ENCODE data around the gene RBM47. TPM values are rescaled to one million over a fixed set of nuclear protein-coding genes. Genes with fewer than 3 reads are reported as not detected.

Gene RBM47
- total RNA-seq, 1 experiment from 2014 or later, result 70.3 TPM

- Histone ChIP-seq H3K27me3 (ENCODE audit: insufficient read depth, low read length) (no peaks in the 10 kb centered on the region), H3K56ac (ENCODE audit: insufficient read length, low read depth, low read length) (no peak overlapping the region), H3K9me3 (ENCODE audit: control insufficient read depth, low read depth, low read length) (no peaks in the 10 kb centered on the region), H2AFZ (ENCODE audit: low read length) (no peak overlapping the region), H2BK12ac (ENCODE audit: insufficient read length, low read depth, low read length) (no peak overlapping the region), H2BK15ac (ENCODE audit: low read depth, low read length) (no peak overlapping the region), H3T11ph (ENCODE audit: low read length) (no peak overlapping the region), H4K91ac (ENCODE audit: insufficient read length, low read depth, low read length) (no peak overlapping the region), H4K8ac (replicated peaks; ENCODE audit: insufficient read length, low read depth, low read length) (no peak overlapping the region), H2BK120ac (ENCODE audit: low read depth, low read length, poor library complexity, severe bottlenecking) (no peak overlapping the region), H3K14ac (ENCODE audit: insufficient read depth, low read length) (no peak overlapping the region), H3K79me2 (ENCODE audit: insufficient read depth, low read length) (peaks cover 18% of the 10 kb centered on the region; the same call in 1 of the 2 replicates), H3K27ac (ENCODE audit: insufficient read length, low read depth, low read length) (no peak overlapping the region), H4K20me1 (ENCODE audit: control insufficient read depth, insufficient read depth, insufficient read length) (no peaks in the 10 kb centered on the region), H3K18ac (ENCODE audit: insufficient read length, low read depth, low read length) (no peak overlapping the region), H4K5ac (ENCODE audit: insufficient read length, low read depth, low read length) (no peak overlapping the region), H2BK5ac (ENCODE audit: insufficient read length, low read length) (no peak overlapping the region), H3K9ac (ENCODE audit: extremely low read depth, insufficient read length, low read length) (no peak overlapping the region), H3K23me2 (ENCODE audit: insufficient read length, low read depth, low read length, poor library complexity, severe bottlenecking) (no peaks in the 10 kb centered on the region), H2BK20ac (ENCODE audit: low read depth, low read length, poor library complexity, severe bottlenecking) (no peak overlapping the region), H3K4ac (ENCODE audit: low read depth, low read length) (no peak overlapping the region), H3K4me1 (ENCODE audit: insufficient read depth, low read length) (no peaks in the 10 kb centered on the region; the same call in 1 of the 2 replicates), H3K4me2 (ENCODE audit: insufficient read depth, insufficient read length, low read length) (no peak overlapping the region), H2AK5ac (ENCODE audit: insufficient read length, low read length) (no peak overlapping the region), H3K23ac (ENCODE audit: insufficient read length, low read depth, low read length) (no peak overlapping the region), H3K79me1 (ENCODE audit: insufficient read depth, low read depth, low read length, poor library complexity, severe bottlenecking) (peaks cover 10% of the 10 kb centered on the region)
- DNase-seq, result no peak
- Mint-ChIP-seq H3K27me3 (ENCODE audit: low read depth) (no peaks in the 10 kb centered on the region), H3K4me3 (no peak overlapping the region), H3K27ac (peak overlapping the region; percentile 25 to 95 (median 55); a peak in 6 of 7 replicates), H3K9me3 (no peaks in the 10 kb centered on the region; a peak in 1 of 5 replicates), H3K36me3 (ENCODE audit: insufficient read depth in 1 of 3, low read depth in 3 of 3) (peaks cover 0 to 9% (median 9%) of the 10 kb centered on the region in 3 experiments; a peak in 4 of 7 replicates), H3K4me1 (peaks cover 42 to 43% of the 10 kb centered on the region in 2 experiments)
- no CpG with 5 or more reads among the region's 15 CpGs for WGBS (ENCODE audit: extremely low coverage, insufficient read length, low lambda C conversion rate)
- TF ChIP-seq, protein P1, sequence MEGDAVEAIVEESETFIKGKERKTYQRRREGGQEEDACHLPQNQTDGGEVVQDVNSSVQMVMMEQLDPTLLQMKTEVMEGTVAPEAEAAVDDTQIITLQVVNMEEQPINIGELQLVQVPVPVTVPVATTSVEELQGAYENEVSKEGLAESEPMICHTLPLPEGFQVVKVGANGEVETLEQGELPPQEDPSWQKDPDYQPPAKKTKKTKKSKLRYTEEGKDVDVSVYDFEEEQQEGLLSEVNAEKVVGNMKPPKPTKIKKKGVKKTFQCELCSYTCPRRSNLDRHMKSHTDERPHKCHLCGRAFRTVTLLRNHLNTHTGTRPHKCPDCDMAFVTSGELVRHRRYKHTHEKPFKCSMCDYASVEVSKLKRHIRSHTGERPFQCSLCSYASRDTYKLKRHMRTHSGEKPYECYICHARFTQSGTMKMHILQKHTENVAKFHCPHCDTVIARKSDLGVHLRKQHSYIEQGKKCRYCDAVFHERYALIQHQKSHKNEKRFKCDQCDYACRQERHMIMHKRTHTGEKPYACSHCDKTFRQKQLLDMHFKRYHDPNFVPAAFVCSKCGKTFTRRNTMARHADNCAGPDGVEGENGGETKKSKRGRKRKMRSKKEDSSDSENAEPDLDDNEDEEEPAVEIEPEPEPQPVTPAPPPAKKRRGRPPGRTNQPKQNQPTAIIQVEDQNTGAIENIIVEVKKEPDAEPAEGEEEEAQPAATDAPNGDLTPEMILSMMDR (conservative IDR thresholded peaks at IDR 0.05), result no peak
Measured at GRCh38 chr4:40581254-40582140, 48.2 kb downstream of the RBM47 start.

Data from H9 (cell line).